Inferior parietal cortex (tissue), 1 donor: ENCODE measurements around the gene CGB1.

Experiments
- DNase-seq: peaks from one replicate; pipeline ENCODE4 v3.0.0-alpha.2; 2016; ENCODE audit errors: extremely low spot score

The CGB1 gene

DNA sequence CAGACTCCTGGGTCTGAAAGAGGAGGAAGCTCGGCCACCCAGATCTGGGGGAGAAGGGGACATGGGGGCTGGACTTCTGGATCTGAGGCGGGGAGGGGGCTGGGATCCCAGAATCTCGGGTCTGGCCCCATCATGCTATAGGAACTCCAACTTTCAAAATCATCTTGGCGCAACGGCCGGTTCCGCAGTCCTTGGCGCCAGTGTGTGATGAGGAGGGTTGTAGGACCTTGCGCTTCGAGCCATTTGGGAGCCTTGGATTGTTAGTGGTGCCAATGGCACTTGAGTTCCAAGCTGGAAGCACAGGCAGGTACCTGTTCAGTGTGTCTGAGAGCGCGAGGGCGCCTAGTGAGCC lies 42.7 kb downstream of the CGB1 start:
- no peak for DNase-seq

DNA sequence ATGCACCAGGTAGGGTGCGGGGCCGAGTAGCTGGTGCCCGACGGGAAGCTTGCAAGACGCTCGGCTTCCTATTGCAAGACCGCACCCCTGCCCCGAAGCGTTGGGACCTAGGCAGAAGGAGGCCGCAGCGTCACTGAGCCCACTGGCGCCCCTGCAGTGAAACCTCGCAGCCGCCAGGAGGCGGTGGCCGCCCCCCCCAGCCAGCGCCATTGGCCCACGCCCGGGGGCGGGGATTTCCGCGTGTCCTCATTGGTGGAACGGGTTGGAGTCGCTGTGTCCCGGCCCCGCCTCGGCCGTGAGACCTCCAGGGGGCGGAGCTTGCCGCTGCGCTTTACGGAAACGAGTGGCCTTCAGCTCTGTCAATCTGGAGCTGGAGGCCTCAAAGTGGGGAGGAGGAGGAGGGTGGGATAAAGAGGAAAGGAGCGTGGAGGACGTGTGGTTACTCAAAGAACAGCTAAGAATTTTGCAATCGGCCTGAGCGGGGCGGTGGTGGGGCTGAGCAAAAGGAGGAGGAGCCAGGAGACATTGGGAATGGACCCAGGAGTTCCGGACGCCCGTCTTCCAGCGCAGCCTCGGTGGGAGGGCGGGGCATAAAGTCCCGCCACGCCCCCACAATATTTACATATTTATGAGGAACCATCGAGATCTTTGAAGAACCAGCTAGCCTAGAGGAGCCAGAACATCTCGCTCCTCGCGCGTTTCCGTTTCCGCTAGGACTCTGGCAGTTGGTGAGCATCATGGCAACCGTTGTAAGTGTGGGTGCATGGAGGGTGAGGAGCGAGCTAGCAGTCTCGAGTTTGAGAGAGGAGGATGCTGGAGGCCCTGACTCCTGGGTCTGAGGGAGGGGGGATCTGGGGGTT lies 43.3 kb downstream of the CGB1 start, which contains the start of the genes GYS1 and RUVBL2:
Gene GYS1, minus strand, starts transcription at position 135 of the 860 bp plus-strand sequence. CDS start 197 bp downstream, outside the sequence.
Gene RUVBL2, plus strand, starts transcription at position 713 of the 860 bp plus-strand sequence. Its CDS starts 25 bp downstream, at position 738.
- peak; percentile 99 for DNase-seq

DNA sequence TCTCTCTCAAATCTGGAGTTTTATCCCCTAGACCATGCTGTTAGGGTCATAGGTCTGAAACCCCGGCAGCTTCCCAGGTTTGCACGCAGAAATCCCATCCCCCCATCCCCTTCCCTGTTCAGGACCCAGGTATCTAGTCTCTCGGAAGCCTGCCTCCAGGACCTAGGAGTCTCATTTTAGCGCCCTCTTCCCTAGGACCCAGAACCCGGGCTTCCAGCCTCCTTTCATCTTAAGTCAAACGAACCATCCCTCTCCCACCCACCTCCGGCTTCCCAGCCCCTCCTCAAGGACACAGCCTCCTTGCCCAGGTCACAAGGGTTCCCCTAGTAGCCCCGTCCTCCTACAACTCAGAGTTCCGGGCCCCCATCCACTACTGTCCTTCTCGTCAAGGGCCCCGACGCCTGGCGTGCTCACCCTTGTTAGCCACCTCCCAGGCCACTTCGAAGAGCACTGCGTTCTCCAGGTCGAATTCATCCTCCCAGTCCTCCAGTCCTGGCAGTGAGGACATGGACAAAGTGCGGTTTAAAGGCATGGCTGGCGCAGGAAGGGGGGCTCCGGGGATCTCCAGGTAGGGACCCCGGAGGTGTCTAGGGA lies 44.0 kb downstream of the CGB1 start:
- no peak for DNase-seq

DNA sequence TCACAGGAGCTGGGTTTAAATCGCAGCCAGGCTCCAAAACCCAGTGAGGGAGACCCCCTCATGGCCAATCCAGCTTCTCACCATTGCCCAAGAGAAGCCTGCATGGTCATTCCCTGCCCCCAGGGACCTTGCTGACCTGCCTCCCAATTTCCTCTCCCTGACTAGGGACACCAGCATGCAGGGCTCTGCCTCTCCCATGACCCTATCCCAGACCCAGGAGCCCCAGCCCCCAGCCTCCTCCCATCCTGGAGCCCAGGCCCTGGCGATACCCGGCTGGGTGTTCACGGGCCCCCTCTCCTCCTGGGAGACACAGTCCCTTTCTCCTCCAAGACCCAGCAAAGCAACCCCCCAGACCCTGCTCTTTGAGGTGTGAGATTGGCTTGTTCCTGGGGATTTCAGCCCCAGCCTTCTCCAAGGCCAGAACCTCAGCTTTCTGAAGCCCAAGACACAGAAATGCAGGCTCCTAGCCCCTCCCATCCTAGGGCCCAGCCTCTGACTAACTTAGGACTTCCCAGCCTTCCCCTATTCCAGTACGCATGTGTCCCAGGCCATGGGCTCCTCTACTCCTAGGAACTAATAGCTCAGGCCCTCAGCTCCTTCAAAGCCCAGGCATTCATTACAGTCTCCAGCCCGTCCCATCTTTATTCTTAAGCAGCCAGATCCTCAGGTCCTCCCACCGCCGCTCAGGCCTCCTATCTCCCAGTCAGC lies 44.7 kb downstream of the CGB1 start:
- DNase-seq, result no peak

DNA sequence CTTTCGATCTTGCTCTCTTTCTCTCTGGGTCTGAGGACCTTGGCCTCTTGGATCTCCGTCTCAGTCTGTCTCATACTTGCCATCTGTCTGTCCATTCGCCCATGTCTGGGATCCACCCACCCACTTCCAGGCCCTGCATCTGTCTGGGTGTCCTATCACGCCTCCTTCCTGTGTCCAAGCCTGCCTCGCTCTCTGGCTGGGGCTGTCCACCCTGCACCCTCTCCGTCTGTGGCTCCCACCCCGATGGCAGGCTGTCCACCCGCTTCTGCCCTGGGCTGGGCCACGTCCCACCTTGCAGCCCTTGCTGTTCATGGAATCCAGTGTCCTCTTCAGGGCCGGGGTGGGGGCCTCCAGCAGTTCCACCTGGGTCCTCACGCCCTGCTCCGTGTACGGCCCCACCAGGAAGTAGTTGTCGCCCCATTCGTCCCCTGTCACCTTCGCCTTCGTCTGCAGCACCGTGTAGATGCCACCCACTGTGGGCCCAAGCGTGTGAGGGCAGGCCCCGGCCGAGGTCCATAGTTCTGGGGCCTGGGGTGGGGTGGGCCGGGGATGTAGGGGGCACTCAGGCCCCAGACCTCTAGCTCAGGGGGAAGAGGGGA lies 45.6 kb downstream of the CGB1 start:
- DNase-seq, result no peak

DNA sequence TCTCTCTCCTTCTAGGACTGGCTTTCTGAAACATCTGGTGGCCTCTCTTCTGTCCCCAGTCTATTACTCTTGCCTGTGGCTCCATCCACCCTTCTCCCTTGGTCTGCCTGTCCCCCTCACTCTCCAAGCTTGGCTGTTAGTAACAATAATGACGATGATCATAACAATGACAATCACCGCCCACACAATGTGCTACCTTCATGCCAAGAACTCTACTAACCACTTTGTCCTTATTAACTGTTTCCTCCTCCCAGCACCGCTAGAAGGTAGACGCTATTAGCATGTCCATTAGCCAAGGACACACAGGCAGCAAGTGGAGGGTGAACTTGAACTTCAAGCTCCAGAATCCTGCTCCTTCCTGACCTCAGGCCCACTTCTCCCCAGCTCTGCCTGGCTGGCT lies 46.3 kb downstream of the CGB1 start:
- DNase-seq, result no peak

DNA sequence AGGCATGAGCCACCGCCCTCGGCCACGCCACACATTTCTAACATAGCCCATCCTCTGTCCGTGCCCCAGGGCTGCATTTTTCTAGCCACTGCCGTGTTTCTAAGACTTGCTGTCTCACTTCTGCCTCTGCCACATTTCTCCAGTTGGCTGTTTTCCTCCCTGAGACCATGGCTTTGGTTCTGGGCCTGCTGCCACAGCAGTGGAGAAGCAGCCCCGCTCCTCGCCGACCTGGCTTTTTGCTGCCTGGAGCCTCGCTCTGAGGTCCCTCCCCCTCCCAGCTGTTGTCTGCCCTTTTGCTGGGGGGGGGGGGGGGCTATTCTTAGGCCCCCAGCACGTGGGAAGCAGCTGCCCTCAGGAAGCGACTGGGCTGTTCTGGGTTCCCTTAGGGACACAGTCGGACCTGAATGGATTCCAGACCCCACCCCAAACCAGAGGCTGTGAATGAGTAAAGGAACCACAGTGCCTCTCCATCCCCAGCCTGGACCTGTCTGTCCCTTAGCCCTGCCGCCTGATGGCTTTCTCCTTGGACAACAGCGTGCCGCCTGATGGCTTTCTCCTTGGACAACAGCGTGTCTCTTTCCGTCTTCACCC lies 46.9 kb downstream of the CGB1 start:
- DNase-seq, result no peak

DNA sequence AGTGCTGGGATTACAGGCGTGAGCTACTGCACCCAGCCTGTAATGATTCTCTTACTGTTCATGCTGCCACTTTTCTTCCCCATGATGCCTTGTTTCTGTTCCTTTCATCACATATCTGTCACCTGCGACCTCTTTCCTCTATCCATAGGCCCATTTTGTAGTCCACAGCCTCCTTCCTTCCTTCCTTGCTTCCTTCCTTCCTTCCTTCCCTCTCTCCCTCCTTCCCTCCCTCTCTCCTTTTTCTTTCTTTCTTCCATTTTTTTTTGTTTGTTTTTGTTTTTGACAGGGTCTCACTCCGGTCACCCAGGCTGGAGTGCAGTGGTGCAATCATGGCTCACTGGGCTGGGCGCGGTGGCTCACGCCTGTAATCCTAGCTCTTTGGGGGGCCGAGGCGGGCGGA lies 47.8 kb downstream of the CGB1 start:
- no peak for DNase-seq

DNA sequence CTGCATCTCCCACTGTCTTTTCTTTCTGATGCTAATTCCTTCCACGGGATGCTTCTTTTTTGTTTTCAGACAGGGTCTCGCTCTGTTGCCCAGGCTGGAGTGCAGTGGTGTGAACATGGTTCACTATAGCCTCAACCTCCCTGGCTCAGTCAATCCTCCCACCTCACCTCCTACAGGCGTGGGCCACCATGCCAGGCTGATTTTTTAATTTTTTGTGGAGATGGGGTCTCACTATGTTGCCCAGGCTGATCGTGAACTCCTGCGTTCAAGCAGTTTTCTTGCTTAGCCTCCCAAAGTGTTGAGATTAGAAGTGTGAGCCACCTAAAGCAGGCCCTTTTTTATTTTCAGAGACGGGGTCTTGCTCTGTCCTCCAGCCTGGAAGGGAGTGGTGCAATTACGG lies 48.4 kb downstream of the CGB1 start:
- DNase-seq, result no peak

DNA sequence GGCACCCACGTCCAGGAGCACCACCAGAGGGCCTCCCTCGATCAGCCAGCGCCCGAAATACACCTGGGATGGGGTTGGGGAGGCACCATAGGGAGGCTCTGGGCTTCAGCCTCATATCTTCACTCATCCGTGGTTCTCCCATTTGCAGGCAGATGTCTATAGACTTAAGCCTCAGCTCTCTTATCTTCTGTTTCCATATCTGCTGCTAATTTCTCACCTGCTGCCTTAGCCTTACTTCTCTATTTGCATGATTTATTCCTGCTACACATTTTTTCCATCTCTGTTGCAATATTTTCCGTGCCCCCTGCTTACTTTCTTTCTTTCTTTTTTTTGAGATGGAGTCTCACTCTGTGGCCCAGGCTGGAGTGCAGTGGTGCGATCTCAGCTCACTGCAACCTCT lies 49.4 kb downstream of the CGB1 start:
- DNase-seq, result no peak

DNA sequence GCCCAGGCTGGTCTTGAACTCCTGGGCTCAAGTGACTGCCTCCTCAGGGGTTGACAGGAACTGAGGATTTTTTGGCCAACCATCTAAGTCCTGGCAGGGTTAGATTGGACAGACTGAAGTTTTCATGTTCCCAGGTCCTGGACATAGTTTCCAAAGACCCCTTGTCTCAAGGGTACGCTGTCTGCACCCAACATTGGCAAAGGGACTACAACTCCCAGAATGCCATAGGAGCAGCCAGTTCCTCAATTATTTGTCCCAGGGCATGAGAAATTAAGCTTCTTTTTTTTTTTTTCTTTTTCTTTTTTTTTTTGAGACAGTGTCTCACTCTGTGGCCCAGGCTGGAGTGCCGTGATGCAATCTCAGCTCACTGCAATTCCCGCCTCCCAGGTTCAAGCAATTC lies 50.5 kb downstream of the CGB1 start:
- no peak for DNase-seq

DNA sequence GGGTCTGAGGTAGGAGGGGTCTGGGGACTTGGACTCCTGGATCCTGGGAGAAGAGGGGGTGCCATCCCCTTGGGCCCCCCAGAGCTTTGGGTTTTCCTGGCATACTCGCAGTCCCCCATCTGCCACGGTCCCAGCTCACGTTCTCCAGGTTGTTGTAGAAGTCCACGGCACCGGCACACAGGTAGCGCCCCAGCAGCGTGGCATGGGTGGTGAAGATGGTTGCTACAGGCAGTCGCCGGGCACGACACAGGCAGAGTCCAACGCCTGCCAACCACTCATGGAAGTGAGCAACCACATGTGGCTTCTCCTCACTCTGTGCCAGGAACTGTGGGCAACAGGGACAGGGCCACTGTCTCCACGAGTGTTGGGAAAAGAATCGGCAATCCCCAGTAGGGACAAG lies 51.0 kb downstream of the CGB1 start:
- DNase-seq, result no peak
